Measurements from ENCODE around the gene PRX.

PRX gene

DNA sequence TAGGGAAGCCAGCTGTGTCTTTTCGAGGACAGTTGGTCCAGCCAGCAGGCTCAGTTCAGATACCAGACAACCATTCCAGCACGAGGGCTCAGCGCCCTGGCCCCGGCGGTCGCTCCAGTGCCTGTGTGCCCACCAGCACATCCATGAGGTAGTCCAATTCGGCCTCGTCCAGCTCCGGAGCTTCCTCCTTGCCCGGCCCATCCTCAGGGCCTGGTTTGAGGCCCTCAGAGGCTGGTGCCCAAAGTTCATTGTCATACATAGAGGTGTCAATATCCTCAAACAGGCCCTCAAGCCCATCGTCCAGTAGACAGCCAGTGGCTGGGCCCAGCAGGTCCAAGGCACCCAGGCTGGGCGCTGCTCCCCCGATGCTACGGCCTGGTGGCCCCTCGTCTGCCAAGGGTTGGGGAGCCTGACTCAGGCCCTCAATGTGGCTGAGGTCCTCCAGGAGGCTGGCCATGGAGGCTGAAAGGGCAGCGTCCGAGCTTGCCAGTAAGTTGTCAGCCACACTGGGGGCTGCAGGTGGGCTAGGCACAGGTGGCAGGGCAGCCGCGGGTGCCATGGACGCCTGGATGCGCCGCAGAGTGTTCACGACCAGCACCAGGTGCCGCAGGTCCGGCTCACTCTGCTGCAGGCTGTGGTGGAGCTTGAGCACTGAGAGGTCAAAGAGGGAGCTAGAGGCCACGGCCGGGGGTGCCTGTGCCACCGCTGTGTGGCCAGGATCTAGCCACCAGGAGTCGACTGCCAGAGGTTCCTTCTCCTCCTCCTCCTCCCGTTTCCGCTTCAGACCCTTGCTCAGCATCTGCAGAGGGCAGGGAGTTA lies 9.8 kb upstream of the PRX start:
- H3K27ac ChIP-seq (ENCODE audit: low read depth, low read length) = no peak overlapping the region

DNA sequence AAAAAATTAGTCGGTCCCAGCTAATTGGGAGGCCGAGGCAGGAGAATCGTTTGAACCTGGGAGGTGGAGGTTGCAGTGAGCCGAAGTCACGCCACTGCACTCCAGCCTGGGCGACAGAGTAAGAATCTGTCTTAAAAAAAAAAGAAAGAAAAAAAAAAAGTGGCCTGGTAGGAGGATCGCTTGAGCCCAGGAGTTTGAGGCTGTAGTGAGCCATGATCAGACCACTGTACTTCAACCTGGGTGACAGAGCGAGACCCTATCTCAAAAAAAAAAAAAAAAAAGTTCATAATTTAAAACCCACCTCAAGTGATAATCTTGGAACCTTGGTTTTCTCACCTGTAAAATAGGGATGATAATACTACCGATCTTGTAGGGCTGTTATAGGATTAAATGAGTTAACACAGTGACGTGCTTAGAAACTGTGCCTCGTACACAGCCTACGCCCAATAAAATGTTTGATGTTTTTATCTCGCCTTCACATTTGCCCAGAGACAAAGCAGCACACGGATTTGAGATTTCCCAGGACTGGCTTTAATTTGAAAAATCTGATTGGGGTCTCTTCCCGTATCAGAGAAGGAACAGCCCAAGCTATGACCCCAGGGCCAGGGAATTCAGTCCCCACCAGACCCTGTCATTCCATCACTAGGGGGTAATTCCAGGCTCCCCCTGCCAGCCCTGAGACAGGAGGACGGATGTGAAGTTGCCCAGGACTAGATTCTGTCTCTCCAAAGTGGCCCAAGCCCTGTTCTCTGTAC lies 9.0 kb upstream of the PRX start:
- Histone ChIP-seq H3K4me3 (ENCODE audit: low read depth in 1 of 2, low read length in 2 of 2) (no peak overlapping the region), H3K36me3 (ENCODE audit: control insufficient read depth in 1 of 2, insufficient read depth in 2 of 2, low read length in 2 of 2) (peaks cover 6 to 13% of the 10 kb centered on the region in 2 donors), H3K9me3 (ENCODE audit: control insufficient read depth in 1 of 2, low read length in 2 of 2) (no peaks in the 10 kb centered on the region), H3K9ac (ENCODE audit: low read depth in 1 of 2, low read length in 2 of 2) (peak overlapping the region; percentile 89 to 96), H3K27ac (ENCODE audit: low read depth, low read length) (peak overlapping the region; percentile 96), H3K27me3 (ENCODE audit: control insufficient read depth in 1 of 2, insufficient read depth in 2 of 2, low read length in 2 of 2) (no peaks in the 10 kb centered on the region), H3K4me1 (ENCODE audit: control insufficient read depth in 1 of 2, insufficient read depth in 2 of 2, low read length in 2 of 2) (peaks cover 20 to 29% of the 10 kb centered on the region in 2 donors)

More for the DNA sequence above, 9.8 kb upstream of the PRX start:
- no peaks in the 10 kb centered on the region for H3K9me3 ChIP-seq (ENCODE audit: control insufficient read depth in 1 of 2, low read length in 2 of 2)
- peaks cover 6 to 13% of the 10 kb centered on the region in 2 donors for H3K36me3 ChIP-seq (ENCODE audit: control insufficient read depth in 1 of 2, insufficient read depth in 2 of 2, low read length in 2 of 2)
- no peak overlapping the region for H3K4me3 ChIP-seq (ENCODE audit: low read depth in 1 of 2, low read length in 2 of 2)
- H3K9ac ChIP-seq (ENCODE audit: low read depth in 1 of 2, low read length in 2 of 2) = peak overlapping the region in 1 of 2 donors; percentile 89
- no peaks in the 10 kb centered on the region for H3K27me3 ChIP-seq (ENCODE audit: control insufficient read depth in 1 of 2, insufficient read depth in 2 of 2, low read length in 2 of 2)
- H3K4me1 ChIP-seq (ENCODE audit: control insufficient read depth in 1 of 2, insufficient read depth in 2 of 2, low read length in 2 of 2) = peaks cover 14 to 23% of the 10 kb centered on the region in 2 donors

DNA sequence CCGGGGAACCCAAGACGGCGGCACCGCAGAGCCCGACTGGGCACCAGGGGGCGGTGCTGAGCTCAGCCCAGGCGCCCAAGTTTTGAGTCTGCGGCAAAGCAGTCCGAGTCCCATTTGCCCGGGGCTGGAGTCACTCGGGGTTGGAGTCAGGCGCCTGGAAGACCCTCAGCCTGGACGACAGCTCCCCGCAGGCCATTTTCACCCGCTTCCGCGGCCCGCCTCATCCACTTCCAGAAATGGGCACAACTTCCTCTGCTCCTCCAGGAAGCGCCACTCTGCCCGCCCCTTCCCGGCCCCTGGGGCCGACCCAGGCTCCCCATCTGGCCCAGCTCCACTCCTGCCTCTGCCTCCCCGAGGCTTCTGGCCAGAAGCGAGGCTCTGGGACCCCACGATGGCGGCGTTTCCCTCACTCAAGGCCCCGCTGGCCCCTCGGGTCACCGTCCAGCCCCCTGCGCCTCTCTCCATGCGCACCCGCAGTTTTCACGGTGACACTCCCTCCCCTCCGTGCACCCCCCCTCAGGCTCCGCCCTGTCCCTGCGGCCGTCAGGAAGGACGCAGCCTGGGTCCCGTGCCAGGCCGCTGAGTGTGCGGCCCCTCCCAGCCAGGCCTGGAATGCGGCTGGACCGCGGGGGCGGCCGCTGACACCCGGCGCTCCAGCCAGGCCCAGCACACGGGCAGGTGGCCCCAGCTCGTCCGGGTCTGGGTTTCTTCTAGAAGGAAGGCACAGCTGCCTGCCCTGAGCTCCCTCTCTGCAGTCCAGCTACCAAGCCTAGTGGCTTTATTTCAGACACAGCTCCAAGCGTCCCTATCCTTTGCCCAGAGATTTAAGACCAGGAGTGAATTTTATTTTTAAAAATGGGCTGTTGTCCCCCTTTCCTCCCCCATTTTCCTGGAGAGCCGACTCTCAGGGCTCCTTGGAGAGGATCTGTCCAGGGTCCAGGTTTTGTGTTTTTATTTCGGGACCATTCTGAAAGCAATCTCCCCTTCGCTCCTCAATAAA lies 7.9 kb upstream of the PRX start:
- peak overlapping the region; percentile 96 for H3K27ac ChIP-seq (ENCODE audit: low read depth, low read length)
- H3K4me3 ChIP-seq (ENCODE audit: low read depth in 1 of 2, low read length in 2 of 2) = peak overlapping the region; percentile 64 to 82
- peaks cover 28 to 29% of the 10 kb centered on the region in 2 donors for H3K4me1 ChIP-seq (ENCODE audit: control insufficient read depth in 1 of 2, insufficient read depth in 2 of 2, low read length in 2 of 2)
- H3K9me3 ChIP-seq (ENCODE audit: control insufficient read depth in 1 of 2, low read length in 2 of 2) = no peaks in the 10 kb centered on the region
- peaks cover 6 to 13% of the 10 kb centered on the region in 2 donors for H3K36me3 ChIP-seq (ENCODE audit: control insufficient read depth in 1 of 2, insufficient read depth in 2 of 2, low read length in 2 of 2)
- no peaks in the 10 kb centered on the region for H3K27me3 ChIP-seq (ENCODE audit: control insufficient read depth in 1 of 2, insufficient read depth in 2 of 2, low read length in 2 of 2)
- H3K9ac ChIP-seq (ENCODE audit: low read depth in 1 of 2, low read length in 2 of 2) = peak overlapping the region; percentile 89 to 96

DNA sequence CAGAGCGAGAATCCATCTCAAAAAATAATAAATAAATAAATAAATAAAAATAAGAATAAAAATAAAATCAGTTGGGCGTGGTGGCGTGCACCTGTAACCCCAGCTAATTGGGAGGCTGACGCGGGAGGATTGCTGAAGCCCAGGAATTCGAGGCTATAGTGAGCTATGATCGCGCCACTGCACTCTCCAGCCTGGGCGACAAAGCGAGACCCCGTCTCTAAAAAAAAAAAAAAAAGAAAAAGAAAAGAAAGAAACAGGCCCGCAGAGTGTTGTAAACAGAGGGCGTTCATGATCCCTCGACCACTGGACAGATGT lies 7.2 kb upstream of the PRX start:
- H3K9ac ChIP-seq (ENCODE audit: low read depth in 1 of 2, low read length in 2 of 2) = peak overlapping the region in 1 of 2 donors; percentile 89
- no peaks in the 10 kb centered on the region for H3K27me3 ChIP-seq (ENCODE audit: control insufficient read depth in 1 of 2, insufficient read depth in 2 of 2, low read length in 2 of 2)
- H3K9me3 ChIP-seq (ENCODE audit: control insufficient read depth in 1 of 2, low read length in 2 of 2) = no peaks in the 10 kb centered on the region
- H3K4me1 ChIP-seq (ENCODE audit: control insufficient read depth in 1 of 2, insufficient read depth in 2 of 2, low read length in 2 of 2) = peaks cover 29 to 30% of the 10 kb centered on the region in 2 donors
- H3K27ac ChIP-seq (ENCODE audit: low read depth, low read length) = peak overlapping the region; percentile 96
- peaks cover 6 to 13% of the 10 kb centered on the region in 2 donors for H3K36me3 ChIP-seq (ENCODE audit: control insufficient read depth in 1 of 2, insufficient read depth in 2 of 2, low read length in 2 of 2)
- peak overlapping the region; percentile 64 to 82 for H3K4me3 ChIP-seq (ENCODE audit: low read depth in 1 of 2, low read length in 2 of 2)

DNA sequence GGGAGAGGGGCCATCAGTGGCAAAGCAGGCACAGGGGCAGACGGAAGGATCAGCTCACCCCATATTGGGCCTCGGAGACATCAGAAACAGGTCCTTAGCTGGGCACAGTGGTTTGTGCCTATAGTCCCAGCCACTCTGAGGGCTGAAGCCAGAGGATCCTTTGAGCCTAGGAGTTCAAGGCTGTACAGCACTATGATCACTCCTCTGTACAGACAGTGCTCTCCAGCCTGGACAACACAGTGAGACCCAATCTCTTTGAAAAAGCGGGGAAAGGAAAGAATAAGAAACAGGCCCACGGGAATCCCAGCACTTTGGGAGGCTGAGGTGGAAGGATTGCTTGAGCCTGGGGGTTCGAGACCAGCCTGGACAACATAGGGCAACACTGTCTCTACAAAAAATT lies 6.6 kb upstream of the PRX start:
- Histone ChIP-seq H3K27me3 (ENCODE audit: control insufficient read depth in 1 of 2, insufficient read depth in 2 of 2, low read length in 2 of 2) (no peaks in the 10 kb centered on the region), H3K36me3 (ENCODE audit: control insufficient read depth in 1 of 2, insufficient read depth in 2 of 2, low read length in 2 of 2) (peaks cover 6 to 13% of the 10 kb centered on the region in 2 donors), H3K9me3 (ENCODE audit: control insufficient read depth in 1 of 2, low read length in 2 of 2) (no peaks in the 10 kb centered on the region), H3K27ac (ENCODE audit: low read depth, low read length) (no peak overlapping the region), H3K4me3 (ENCODE audit: low read depth in 1 of 2, low read length in 2 of 2) (no peak overlapping the region), H3K9ac (ENCODE audit: low read depth in 1 of 2, low read length in 2 of 2) (no peak overlapping the region), H3K4me1 (ENCODE audit: control insufficient read depth in 1 of 2, insufficient read depth in 2 of 2, low read length in 2 of 2) (peaks cover 27 to 30% of the 10 kb centered on the region in 2 donors)

DNA sequence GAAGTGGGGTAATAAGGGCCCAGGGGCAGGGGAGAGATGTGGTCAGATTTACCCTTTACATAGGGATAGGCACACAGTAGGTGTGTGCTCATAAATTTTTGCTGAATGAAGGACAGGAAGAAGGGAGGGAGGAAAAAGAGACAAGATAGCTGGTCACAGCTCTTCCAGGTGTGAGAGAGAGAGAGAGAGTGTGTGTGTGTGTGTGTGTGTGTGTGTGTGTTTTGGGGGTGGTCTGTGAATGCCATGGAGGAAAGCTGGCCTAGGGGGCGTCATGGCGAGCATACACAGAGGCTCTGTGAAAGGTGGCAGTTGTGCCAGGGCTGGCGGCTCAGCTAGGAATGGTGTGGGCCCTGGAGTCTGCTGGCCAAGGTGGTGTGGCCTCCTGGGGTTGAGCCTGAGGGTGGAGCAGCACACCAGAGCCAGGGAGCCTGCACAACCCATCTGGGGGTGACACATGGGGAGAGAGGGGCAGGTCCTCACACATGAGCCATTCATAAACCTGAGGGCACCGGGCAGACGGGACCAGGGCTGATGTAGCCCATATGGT lies 6.0 kb upstream of the PRX start:
- Histone ChIP-seq H3K27me3 (ENCODE audit: control insufficient read depth in 1 of 2, insufficient read depth in 2 of 2, low read length in 2 of 2) (no peaks in the 10 kb centered on the region), H3K9me3 (ENCODE audit: control insufficient read depth in 1 of 2, low read length in 2 of 2) (no peaks in the 10 kb centered on the region), H3K4me1 (ENCODE audit: control insufficient read depth in 1 of 2, insufficient read depth in 2 of 2, low read length in 2 of 2) (peaks cover 23 to 26% of the 10 kb centered on the region in 2 donors), H3K9ac (ENCODE audit: low read depth in 1 of 2, low read length in 2 of 2) (no peak overlapping the region), H3K36me3 (ENCODE audit: control insufficient read depth in 1 of 2, insufficient read depth in 2 of 2, low read length in 2 of 2) (peaks cover 6 to 13% of the 10 kb centered on the region in 2 donors), H3K27ac (ENCODE audit: low read depth, low read length) (no peak overlapping the region), H3K4me3 (ENCODE audit: low read depth in 1 of 2, low read length in 2 of 2) (no peak overlapping the region)

DNA sequence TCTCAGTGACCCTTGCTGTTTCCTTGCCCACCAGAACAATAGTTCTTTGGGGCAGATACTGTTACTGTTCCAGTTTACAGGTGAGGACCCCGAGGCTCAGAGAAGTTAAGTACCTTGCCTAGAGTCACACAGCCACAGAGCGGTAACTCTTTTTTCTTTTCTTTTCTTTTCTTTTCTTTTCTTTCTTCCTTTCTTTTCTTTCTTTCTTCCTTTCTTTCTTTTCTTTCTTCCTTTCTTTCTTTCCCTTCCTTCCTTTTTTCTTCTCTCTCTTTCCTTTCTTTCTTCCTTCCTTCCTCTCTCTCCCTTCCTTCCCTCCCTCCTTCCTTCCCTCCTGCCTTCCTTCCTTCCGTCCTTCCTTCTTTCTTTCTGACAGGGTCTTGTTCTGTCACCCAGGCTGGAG lies 4.9 kb upstream of the PRX start:
- H3K4me1 ChIP-seq (ENCODE audit: control insufficient read depth in 1 of 2, insufficient read depth in 2 of 2, low read length in 2 of 2) = peaks cover 23 to 26% of the 10 kb centered on the region in 2 donors
- no peak overlapping the region for H3K9ac ChIP-seq (ENCODE audit: low read depth in 1 of 2, low read length in 2 of 2)
- H3K4me3 ChIP-seq (ENCODE audit: low read depth in 1 of 2, low read length in 2 of 2) = no peak overlapping the region
- peaks cover 6 to 9% of the 10 kb centered on the region in 2 donors for H3K36me3 ChIP-seq (ENCODE audit: control insufficient read depth in 1 of 2, insufficient read depth in 2 of 2, low read length in 2 of 2)
- H3K27ac ChIP-seq (ENCODE audit: low read depth, low read length) = no peak overlapping the region
- H3K27me3 ChIP-seq (ENCODE audit: control insufficient read depth in 1 of 2, insufficient read depth in 2 of 2, low read length in 2 of 2) = no peaks in the 10 kb centered on the region
- no peaks in the 10 kb centered on the region for H3K9me3 ChIP-seq (ENCODE audit: control insufficient read depth in 1 of 2, low read length in 2 of 2)

DNA sequence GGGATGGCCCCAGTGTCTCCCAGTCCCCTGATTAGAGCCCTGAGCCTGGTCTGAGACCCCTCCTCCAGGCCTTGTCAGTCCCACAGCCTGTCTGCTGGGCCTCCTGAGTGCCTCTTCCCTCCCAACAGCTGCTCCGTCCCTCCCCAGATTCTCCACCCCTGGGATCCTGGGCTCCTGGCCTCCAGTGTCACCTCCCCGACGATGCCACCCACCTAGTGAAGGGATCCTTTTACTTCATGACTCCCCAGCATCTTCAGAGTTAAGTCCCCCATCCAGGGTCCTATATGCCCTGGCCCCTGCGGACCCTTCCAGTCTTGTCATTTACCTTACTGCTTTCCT lies 4.4 kb upstream of the PRX start:
- Histone ChIP-seq H3K27me3 (ENCODE audit: control insufficient read depth in 1 of 2, insufficient read depth in 2 of 2, low read length in 2 of 2) (no peaks in the 10 kb centered on the region), H3K36me3 (ENCODE audit: control insufficient read depth in 1 of 2, insufficient read depth in 2 of 2, low read length in 2 of 2) (peaks cover 3 to 5% of the 10 kb centered on the region in 2 donors), H3K9me3 (ENCODE audit: control insufficient read depth in 1 of 2, low read length in 2 of 2) (no peaks in the 10 kb centered on the region), H3K27ac (ENCODE audit: low read depth, low read length) (peak overlapping the region; percentile 65), H3K4me3 (ENCODE audit: low read depth in 1 of 2, low read length in 2 of 2) (no peak overlapping the region), H3K9ac (ENCODE audit: low read depth in 1 of 2, low read length in 2 of 2) (no peak overlapping the region), H3K4me1 (ENCODE audit: control insufficient read depth in 1 of 2, insufficient read depth in 2 of 2, low read length in 2 of 2) (peaks cover 22 to 26% of the 10 kb centered on the region in 2 donors)

DNA sequence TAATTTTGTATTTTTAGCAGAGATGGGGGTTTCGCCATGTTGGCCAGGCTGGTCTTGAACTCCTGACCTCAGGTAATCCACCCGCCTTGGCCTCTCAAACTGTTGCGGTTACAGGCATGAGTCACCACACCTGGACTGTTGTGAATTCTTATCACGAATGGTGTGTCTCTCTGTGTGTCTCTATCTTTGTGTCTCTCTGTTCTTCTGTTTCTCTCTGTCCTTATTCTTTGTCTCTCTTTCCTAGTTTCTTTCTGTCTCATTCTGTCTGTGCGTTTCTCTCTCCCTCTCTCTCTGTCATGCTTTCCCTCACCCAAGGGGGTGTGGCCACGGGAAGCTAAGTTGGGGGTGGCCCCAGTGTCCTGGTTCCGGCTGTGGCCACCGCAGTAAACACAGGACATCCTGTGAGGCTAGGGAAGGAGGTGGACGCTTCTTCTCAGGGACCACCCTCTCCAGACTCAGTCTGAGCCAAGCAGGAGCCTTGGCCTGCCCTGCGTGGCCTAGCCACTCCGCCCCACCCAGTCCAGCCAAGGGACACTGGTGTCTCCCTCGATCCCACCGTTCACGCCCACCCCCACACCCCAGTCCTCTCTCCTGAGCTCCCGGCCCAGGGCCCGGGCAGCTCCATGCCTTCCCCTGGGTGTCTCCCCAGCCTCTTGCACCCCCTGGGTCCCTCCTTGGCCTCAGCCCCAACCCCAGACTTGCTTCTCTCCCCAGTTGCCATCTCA lies 3.9 kb upstream of the PRX start:
- Histone ChIP-seq H3K36me3 (ENCODE audit: control insufficient read depth in 1 of 2, insufficient read depth in 2 of 2, low read length in 2 of 2) (no peaks in the 10 kb centered on the region), H3K4me1 (ENCODE audit: control insufficient read depth in 1 of 2, insufficient read depth in 2 of 2, low read length in 2 of 2) (peaks cover 17 to 21% of the 10 kb centered on the region in 2 donors), H3K4me3 (ENCODE audit: low read depth in 1 of 2, low read length in 2 of 2) (no peak overlapping the region), H3K9me3 (ENCODE audit: control insufficient read depth in 1 of 2, low read length in 2 of 2) (no peaks in the 10 kb centered on the region), H3K27ac (ENCODE audit: low read depth, low read length) (peak overlapping the region; percentile 65), H3K27me3 (ENCODE audit: control insufficient read depth in 1 of 2, insufficient read depth in 2 of 2, low read length in 2 of 2) (no peaks in the 10 kb centered on the region), H3K9ac (ENCODE audit: low read depth in 1 of 2, low read length in 2 of 2) (peak overlapping the region in 1 of 2 donors; percentile 6)
